Peyer's patch (tissue), 4 donors: ENCODE results near the gene MKI67. TPM values are rescaled to one million over a fixed set of nuclear protein-coding genes. Genes with fewer than 3 reads are reported as not detected.

Experiments used
- DNase-seq, 3 donors: peaks; one replicate each; pipeline ENCODE4 v3.0.0-alpha.2; 2017 to 2019
- H3K27ac ChIP-seq, 4 donors: fragments of 200-600 bp; sonication (generic); one replicate each; pipeline ENCODE4 v1.5.1; 2016 to 2019
- H3K27me3 ChIP-seq, 2 donors: fragments of 200-600 bp; sonication (generic); one replicate each; pipeline ENCODE4 v1.5.1; 2019
- H3K36me3 ChIP-seq, 3 donors: fragments of 200-600 bp; sonication (generic); one replicate each; pipeline ENCODE4 v1.5.1; 2016 to 2019
- H3K4me1 ChIP-seq, 4 donors: fragments of 200-600 bp; sonication (generic); one replicate each; pipeline ENCODE4 v1.5.1; 2016 to 2019
- H3K4me3 ChIP-seq, 4 donors: fragments of 200-600 bp; sonication (generic); 1 replicate in 3 of 4; 2 replicates in 1 of 4; pipeline ENCODE4 v1.5.1; 2016 to 2019; ENCODE audit warnings: mild to moderate bottlenecking in 1 of 4
- H3K9me3 ChIP-seq, 4 donors: fragments of 200-600 bp; sonication (generic); one replicate each; pipeline ENCODE4 v1.5.1; 2016 to 2019; ENCODE audit warnings: mild to moderate bottlenecking in 1 of 4
- POLR2A ChIP-seq, 2 donors: fragments of 450-650 bp; IDR thresholded peaks; one replicate each; pipeline ENCODE4 v1.5.1; 2017; ENCODE audit warnings: antibody characterized with exemption in 2 of 2, mild to moderate bottlenecking in 2 of 2, moderate library complexity in 2 of 2
- total RNA-seq, 4 donors: library from RNA; depleted of rRNA; stranded (reverse); fragments of >200 nt; gene quantifications; one replicate each; pipeline ENCODE4 v1.1.0, GENCODE V29; 2016
- TF ChIP-seq, protein P1 (sequence below), 6 experiments: fragments of 450-650 bp in 4 of 6; fragments of 200-600 bp in 2 of 6; sonication (generic) in 1 of 6; IDR thresholded peaks; one replicate each; pipeline ENCODE4 v1.5.1; 2017 to 2019; ENCODE audit warnings: antibody characterized with exemption in 6 of 6, mild to moderate bottlenecking in 3 of 6, moderate library complexity in 1 of 6

Gene MKI67
- total RNA-seq, 4 donors from 2014 or later: 11.9 to 74.3 (median 18.9) TPM

GRCh38 chr10:128102480-128103228, 23.6 kb downstream of the MKI67 start:
- no peak overlapping the region for H3K4me3 ChIP-seq
- TF ChIP-seq POLR2A (IDR thresholded peaks at IDR 0.05): no peak
- TF ChIP-seq, protein P1, sequence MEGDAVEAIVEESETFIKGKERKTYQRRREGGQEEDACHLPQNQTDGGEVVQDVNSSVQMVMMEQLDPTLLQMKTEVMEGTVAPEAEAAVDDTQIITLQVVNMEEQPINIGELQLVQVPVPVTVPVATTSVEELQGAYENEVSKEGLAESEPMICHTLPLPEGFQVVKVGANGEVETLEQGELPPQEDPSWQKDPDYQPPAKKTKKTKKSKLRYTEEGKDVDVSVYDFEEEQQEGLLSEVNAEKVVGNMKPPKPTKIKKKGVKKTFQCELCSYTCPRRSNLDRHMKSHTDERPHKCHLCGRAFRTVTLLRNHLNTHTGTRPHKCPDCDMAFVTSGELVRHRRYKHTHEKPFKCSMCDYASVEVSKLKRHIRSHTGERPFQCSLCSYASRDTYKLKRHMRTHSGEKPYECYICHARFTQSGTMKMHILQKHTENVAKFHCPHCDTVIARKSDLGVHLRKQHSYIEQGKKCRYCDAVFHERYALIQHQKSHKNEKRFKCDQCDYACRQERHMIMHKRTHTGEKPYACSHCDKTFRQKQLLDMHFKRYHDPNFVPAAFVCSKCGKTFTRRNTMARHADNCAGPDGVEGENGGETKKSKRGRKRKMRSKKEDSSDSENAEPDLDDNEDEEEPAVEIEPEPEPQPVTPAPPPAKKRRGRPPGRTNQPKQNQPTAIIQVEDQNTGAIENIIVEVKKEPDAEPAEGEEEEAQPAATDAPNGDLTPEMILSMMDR (IDR thresholded peaks at IDR 0.05): no peak
- H3K9me3 ChIP-seq: no peaks in the 10 kb centered on the region
- H3K27me3 ChIP-seq: no peaks in the 10 kb centered on the region
- H3K4me1 ChIP-seq: no peaks in the 10 kb centered on the region
- H3K27ac ChIP-seq: no peak overlapping the region
- DNase-seq: no peak
- H3K36me3 ChIP-seq: no peaks in the 10 kb centered on the region

- H3K27me3 ChIP-seq: no peaks in the 10 kb centered on the region
- no peak for DNase-seq
- TF ChIP-seq, protein P1 (IDR thresholded peaks at IDR 0.05): no peak
- no peak for TF ChIP-seq POLR2A (IDR thresholded peaks at IDR 0.05)
- no peak overlapping the region for H3K27ac ChIP-seq
- H3K9me3 ChIP-seq: no peaks in the 10 kb centered on the region
- H3K4me1 ChIP-seq: no peaks in the 10 kb centered on the region
- no peaks in the 10 kb centered on the region for H3K36me3 ChIP-seq
- no peak overlapping the region for H3K4me3 ChIP-seq
Observed at GRCh38 chr10:128101901-128102300, 24.3 kb downstream of the MKI67 start.

DNA sequence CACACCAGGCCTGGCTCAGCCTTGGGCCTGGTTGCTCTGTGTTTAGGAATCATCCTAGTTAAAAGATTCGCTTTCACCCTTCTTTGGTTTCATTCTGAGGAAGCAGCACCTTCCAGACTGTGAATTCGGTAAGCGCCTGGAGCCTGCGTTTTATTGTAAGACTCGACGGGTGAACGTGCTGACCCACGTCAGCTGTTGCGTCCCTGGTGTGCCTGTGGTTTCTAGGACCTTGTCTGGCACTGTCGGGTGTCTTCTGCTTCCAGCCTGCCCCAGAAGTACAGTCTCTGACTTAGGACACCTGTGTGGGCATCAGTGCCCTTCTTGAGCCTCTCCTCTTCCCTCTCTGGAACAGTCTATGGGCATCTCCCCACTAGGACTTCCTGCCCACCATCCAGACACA, 26.3 kb downstream of the MKI67 start:
- no peak for DNase-seq
- no peaks in the 10 kb centered on the region for H3K36me3 ChIP-seq
- H3K27me3 ChIP-seq: no peaks in the 10 kb centered on the region
- no peak overlapping the region for H3K27ac ChIP-seq
- no peaks in the 10 kb centered on the region for H3K9me3 ChIP-seq
- no peak overlapping the region for H3K4me3 ChIP-seq
- H3K4me1 ChIP-seq: no peaks in the 10 kb centered on the region
- no peak for TF ChIP-seq POLR2A (IDR thresholded peaks at IDR 0.05)
- TF ChIP-seq, protein P1 (IDR thresholded peaks at IDR 0.05): no peak

- no peaks in the 10 kb centered on the region for H3K9me3 ChIP-seq
- no peak overlapping the region for H3K4me3 ChIP-seq
- H3K27ac ChIP-seq: no peak overlapping the region
- no peak for TF ChIP-seq POLR2A (IDR thresholded peaks at IDR 0.05)
- TF ChIP-seq, protein P1 (IDR thresholded peaks at IDR 0.05): no peak
- no peaks in the 10 kb centered on the region for H3K4me1 ChIP-seq
- no peaks in the 10 kb centered on the region for H3K27me3 ChIP-seq
- no peaks in the 10 kb centered on the region for H3K36me3 ChIP-seq
- DNase-seq: no peak
Observed at GRCh38 chr10:128098631-128099030, 27.6 kb downstream of the MKI67 start.

- no peak for DNase-seq
- TF ChIP-seq, protein P1 (IDR thresholded peaks at IDR 0.05): no peak
- no peak for TF ChIP-seq POLR2A (IDR thresholded peaks at IDR 0.05)
- H3K36me3 ChIP-seq: no peaks in the 10 kb centered on the region
- H3K9me3 ChIP-seq: no peaks in the 10 kb centered on the region
- no peaks in the 10 kb centered on the region for H3K4me1 ChIP-seq
- H3K27me3 ChIP-seq: no peaks in the 10 kb centered on the region
- no peak overlapping the region for H3K27ac ChIP-seq
- no peak overlapping the region for H3K4me3 ChIP-seq
Observed at GRCh38 chr10:128097783-128098182, 28.4 kb downstream of the MKI67 start.
